Fibroblast of peridontal ligament (primary cell): ENCODE results near the gene RNU1-4.
"Not testable (repeated sequence)": the region's sequence is repeated elsewhere in the genome, so short reads cannot be mapped to it uniquely, and the experiment has no call there.

Experiments
- DNase-seq: peaks from one replicate; pipeline ENCODE4 v3.0.0-alpha.2; 2010; ENCODE audit errors: extremely low read depth

The RNU1-4 gene

GRCh38 chr1:16708704-16709103 lies 31.6 kb upstream of the RNU1-4 start:
- DNase-seq, result not testable (repeated sequence)

- DNase-seq, result not testable (repeated sequence)
These were observed 30.6 kb upstream of the RNU1-4 start for GRCh38 chr1:16709659-16710087.

GRCh38 chr1:16710618-16711017 lies 29.7 kb upstream of the RNU1-4 start:
- not testable (repeated sequence) for DNase-seq

- DNase-seq, result not testable (repeated sequence)
These were observed 28.2 kb upstream of the RNU1-4 start for GRCh38 chr1:16712131-16712530.

GRCh38 chr1:16712582-16712981 lies 27.7 kb upstream of the RNU1-4 start:
- DNase-seq, result not testable (repeated sequence)

DNA sequence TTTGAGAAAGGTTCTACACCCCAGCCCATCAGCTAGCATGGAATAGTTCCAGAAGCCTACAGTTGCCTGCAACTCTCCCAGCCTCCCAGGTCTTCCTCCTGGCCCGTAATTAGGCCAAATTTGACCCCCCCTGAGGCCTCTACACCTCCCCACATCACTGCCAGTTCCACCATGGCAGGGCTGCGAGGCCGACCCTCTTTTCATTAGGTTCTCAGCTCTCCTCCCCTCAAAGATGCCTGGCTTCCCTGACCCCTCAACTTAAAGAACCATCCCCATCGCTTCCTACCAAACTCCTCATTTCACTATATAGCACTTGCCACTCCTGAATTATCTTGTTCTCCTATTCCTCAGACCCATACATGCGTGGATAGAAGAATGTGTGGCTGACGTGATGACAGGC lies 27.3 kb upstream of the RNU1-4 start:
- DNase-seq, result not testable (repeated sequence)

DNA sequence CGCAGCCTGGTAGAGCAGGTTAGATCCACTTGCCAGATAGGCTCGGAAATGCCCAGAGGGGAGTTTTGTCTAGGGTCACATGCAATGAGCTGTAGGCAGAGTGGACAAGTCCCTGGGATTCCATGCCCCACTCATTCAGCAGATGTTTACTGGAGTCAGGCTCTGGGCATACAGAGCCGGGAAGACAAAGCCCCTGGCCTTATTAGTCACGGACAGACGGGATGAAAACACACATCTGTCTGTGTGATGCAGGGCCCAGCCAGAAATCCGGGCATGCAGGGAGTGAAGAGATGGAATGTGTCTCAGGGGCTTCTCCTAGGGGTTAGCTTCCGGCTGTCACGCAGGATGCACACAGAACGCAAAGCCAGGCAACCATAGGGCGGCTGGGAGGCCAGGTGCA lies 26.8 kb upstream of the RNU1-4 start:
- DNase-seq, result not testable (repeated sequence)

- DNase-seq, result no peak
These were observed 23.5 kb upstream of the RNU1-4 start for GRCh38 chr1:16716691-16717335.

DNA sequence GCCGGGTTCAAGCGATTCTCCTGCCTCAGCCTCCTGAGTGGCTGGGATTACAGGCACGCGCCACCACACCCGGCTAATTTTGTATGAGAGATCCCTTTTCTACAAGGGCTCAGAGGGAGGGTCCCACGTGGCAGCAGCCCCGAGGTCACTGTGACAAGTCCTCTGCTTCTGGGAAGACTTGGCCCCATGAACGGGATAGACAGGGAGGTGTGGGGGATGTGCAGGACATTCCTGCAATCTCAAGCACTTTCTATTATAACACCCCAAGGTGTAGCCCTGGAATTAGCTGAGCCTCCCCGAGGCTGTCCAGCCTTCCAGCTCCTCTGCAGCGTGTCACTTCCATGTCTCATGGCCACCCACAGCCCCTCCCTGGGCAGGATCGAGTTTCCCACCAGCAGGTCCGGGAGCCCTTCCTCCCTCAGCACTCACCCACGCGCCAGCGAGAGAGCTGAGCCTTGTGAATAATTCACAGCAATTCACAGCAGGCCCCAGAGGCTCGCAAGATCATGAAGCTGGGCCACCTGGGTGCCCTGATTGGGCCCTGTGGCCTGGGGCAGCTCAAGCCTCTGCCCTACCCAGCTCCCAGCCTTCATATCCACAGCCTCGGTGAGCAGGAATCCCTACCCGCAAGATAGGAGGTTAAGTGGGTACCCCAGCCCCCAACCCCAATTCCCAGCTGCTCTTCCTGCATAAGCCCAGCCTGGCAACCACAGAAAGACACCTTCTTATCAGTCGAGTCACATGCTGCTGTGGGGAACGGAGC lies 22.8 kb upstream of the RNU1-4 start:
- no peak for DNase-seq

GRCh38 chr1:16718099-16718907 lies 22.0 kb upstream of the RNU1-4 start:
- not testable (repeated sequence) for DNase-seq

- no peak for DNase-seq
These were observed 21.3 kb upstream of the RNU1-4 start for GRCh38 chr1:16718908-16719533.

- no peak for DNase-seq
These were observed 20.6 kb upstream of the RNU1-4 start for GRCh38 chr1:16719571-16720350.

DNA sequence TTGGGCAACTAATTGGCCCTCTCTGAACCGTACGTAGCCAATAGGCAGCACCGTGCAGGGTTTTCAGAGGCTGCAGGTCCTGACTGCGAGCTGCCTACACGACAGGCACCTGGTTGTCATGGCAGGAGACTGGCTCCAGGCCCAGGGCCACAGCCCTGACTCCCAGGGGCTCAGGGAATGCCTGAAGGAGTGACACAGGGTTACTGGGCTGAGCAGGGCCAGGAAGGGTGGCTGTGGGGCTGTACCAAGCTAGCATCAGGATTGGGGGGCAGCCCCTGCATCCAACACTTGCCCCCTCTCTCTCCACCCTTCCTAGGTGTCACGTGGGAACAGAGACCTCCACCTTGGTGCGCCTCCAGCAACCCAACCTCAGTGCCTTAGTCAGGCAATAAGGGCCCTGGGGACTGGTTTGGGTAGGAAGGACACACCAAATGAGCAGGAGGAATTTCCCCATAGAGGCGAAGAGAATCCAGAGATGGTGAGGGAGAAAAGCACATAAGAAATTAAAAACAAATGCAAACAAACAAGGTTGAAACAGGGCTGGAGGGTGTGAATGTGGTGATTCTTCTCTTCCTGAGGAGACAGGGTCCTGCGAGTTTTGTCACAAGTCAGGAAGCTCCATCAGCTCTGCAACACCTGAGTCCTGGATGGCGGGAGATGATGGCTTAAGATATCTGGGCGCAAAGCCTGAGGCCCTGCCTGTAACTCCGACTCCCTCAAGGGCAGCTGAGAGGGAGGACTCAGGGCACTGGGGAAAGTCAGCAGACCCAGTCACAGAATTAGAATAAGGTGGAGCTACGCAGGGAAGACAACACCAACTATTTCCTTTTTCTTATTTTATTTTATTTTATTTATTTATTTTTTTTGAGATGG lies 19.7 kb upstream of the RNU1-4 start:
- DNase-seq, result no peak

- DNase-seq, result no peak
These were observed 18.3 kb upstream of the RNU1-4 start for GRCh38 chr1:16721871-16722641.

DNA sequence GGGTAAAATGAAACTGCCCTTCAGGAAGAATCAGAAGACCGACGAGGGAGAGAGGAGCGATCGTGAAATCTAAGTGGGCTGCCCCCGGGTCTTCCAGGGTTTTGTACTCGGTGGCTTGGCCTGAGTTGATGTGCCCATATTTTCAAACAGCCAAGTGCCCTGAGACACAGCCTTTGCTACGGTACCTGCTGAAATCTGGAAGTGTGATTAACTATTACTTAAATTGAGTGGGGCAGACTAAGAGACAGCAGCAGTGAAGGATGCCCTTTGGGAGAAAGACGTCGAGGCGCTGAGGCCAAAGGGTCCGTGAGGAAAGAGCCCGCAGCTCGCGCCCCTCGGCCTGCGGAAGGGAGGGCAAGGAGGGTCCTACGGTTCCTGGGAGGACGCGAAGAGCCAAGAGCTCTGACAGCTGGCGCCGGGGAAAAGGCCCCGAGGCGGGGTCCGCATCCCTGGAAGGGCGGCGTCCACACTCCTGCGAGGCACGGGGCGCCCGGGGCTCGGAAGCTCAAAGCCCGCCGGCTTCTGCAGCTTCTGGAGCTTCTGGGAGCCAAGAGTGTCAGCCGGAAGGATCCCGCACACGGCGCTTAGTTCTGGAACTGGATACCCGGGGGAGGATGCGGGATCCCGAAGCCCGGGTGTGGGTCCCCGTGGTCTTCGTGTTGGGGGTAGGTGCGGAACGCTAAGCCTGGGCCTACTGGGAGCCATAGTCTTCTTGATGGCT lies 15.4 kb upstream of the RNU1-4 start:
- no peak for DNase-seq

DNA sequence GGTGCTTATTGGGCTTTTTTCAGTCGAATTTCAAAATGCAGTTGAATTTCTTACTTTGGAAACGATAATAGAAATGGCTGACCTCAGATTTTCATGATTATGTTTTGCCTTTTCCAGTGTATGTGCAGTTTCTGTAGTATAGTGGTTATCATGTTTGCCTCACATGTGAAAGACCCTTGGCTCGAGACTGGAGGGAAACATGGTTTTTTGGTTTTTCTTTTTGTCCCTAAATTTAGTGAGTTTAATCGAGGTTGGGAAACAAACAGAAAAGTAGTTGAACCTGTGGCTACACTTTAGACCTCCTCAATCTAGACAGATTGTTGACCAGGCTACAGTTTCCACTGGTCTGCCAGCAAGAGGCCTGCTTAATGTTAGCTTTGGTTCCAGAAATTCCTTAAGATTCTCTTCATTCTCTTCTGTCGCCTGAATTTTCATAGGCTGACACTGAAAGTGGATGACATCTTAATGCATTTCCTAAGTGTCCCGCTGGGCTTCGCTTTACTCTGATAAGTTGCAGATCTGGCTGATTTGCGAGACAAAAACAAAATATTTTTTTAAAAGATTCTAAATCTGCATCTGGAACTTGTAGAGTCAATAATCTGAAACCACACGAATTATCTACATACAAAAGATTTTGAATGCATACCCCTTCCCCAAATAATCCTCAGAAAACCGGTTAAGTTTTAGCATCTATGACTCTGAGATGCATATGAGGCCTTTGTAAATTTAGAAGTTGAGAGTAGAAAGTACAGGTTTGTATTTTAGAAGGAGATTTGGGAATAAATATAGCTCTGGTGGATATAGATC lies 14.7 kb upstream of the RNU1-4 start:
- DNase-seq, result not testable (repeated sequence)

DNA sequence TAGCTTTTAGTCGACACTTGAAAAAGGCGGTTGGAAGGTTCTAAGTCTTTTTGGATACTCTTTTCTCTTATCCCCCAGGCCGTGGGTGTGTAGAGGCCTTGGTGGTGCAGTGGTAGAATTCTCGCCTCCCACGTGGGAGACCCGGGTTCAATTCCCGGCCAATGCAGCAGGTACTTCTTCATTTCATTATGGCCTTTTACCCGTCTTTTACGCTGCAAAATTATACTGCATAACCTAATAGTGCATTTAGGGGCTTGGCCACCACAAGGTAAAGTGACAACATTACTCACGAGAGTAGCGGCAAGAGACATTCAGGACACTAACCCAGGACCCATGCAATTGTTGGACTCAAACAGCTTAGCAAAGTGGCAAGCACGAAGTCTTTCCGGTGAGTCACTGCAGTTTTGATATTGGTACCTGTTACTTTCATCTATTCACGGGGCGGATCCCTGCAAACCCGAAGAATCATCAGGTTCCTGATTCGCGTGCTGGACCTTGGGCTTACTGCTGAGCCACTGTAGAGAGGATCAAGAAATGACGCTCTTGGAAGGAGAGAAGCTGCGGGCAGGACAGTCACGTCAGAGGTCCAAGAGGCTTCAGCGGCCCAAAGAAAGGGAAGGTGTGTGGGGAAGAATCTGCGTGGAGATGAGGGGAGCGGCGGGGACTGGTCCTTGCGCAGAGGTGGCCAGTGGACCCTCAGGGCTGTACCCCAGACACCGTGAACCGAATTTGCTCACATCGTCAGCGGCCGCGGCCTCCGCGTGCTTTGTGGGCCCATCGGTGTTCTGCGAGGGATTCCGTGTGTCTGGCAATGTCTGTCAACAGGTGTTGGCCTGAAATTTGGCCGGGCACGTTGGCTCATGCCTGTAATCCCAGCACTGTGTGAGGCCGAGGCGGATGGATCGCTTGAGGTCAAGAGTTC lies 12.9 kb upstream of the RNU1-4 start:
- peak; percentile 30 for DNase-seq
